HG03097 (cell line): ENCODE measurements around the gene KIAA1328.
A peak's percentile ranks its signal among the peaks of the same experiment; 100 is the strongest.
"Not testable (repeated sequence)": the region's sequence is repeated elsewhere in the genome, so short reads cannot be mapped to it uniquely, and the experiment has no call there.

Experiments used
- ATAC-seq: cut with Tn5 transposase; IDR thresholded peaks from one replicate; pipeline ENCODE4 v1.9.1; 2021; ENCODE audit not compliant: unreplicated experiment, low FRiP score

KIAA1328 gene

DNA sequence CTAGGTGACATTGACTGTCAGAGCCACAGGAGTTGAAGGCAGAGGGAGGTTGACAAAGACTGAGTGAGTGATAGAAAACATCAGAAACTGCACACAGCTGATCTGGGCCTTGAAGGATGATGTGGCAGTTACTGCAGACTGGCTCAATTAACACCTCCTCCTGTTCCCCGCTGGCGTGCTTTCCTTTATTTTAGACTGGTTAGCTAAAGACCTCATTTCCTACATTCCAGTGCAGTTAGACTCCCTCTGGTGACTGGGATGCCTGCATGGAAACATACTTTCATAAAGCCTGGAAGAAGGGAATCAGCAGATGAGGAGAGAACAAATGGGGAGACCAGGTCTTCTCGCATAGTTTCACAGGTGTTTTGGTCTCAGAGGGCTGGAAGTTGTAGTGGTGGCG lies 7.2 kb upstream of the KIAA1328 start:
- ATAC-seq: no peak

DNA sequence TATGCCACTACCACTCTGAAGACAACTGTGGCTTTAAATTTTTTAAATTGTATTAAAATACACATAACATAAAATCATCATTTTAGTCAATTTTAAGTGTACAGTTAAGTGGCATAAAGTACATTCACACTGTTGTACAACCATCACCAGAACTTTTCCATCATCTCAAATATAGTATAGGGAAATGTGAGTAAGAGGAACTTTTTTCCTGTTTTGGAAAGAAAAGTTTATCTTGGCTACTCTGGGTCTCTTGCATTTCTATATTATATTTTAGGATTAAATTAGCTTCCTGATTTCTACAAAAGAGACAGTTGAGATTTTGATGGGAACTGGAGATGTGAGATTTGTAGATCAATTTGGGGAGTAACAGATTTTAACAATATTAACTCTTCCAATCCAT lies 3.4 kb upstream of the KIAA1328 start:
- ATAC-seq: no peak

DNA sequence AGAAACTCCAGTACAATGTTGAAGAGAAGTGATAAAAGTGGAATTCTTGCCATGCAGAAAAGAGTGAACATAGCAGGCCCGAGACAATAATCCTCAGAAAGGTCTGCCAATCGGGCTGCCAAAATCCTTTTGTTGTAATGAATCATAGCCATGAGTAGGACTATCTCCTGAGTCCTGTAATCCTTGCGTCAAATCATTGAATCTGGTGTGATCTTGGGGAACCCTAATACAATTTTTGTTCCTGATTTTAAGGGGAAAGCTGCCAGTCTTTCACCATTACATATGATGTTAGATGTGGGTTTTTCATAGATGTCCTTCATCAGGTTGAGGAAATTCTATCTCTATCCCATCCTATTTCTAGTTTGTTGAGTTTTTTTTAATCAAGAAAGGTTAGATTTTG lies 2.4 kb upstream of the KIAA1328 start:
- ATAC-seq: no peak

DNA sequence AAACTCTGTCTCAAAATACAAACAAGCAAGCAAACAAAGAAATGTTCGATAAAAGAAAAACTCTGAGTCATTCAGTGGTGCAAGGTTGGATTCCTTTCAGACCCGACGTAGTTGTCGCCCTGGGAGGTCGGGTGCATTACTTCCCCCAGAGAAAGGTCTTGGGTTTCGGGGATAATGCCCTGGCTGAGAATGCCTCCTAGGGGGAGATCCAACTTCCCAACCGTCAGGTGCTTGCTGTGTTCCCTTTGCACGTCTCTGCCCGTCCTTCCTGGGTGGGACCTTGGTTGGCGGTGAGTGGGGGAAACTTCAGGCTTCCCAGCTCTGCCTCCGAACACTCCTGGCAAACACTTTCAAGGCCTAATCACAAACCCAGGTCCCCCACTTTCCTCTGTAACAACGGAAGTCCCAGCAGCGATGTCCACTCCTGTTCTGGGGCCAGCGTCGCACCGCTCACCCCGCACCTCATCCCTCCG lies 734 bp upstream of the KIAA1328 start:
- ATAC-seq: peak; percentile 0

DNA sequence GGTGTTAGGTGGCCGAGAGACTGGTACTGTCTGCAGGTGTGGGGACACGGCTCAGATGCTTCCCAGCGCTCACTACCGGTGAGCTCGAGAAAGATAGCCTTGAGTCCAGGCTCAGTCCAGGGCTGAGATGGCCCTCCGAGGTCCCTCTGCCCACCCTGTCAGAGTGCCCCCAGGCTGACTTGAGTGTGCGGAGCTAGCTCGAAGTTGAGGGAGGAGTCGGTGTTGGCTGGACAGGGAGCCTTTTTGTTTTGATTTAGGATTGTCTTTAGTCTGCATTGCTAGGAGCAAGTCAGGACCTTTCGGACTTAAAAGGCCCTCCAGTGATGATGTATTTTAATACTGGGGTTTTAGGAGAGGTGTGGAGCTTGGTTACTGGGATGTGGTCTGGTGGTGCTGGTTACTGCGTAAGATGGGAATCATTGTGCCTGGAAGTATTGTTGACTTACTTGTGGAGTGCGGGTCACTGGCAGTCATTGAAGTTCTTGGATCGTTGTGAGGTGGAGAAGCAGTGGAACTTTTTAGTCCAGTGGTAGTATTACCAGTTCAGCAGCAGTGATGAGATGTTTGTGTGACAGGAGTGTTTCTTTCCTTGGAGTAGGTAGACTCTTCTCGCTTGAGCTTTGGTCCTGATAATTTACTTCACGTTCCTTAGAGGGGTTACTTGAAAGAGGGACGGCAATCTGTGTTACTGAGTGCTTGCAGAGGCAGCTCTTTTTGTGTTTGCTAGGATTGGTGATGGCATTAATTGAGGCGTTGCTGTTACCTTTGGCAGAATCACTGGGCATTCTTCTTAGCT lies 633 bp downstream of the KIAA1328 start:
- no peak for ATAC-seq

DNA sequence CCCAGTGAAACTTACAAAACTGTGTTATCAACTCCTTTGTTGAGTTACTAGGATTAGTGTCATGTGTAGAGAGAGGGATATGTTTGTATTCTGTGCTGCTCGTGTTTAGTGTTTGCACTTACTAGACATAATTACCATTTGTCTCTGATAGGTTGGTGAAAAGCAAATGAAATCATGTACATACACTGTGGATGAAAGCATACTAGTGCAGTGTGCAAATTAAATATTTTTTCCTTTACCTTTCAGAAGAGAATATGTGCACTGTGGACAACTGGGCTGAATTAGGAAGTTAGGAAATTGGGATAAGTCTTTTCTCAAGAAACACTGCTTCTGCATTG lies 1.2 kb downstream of the KIAA1328 start:
- no peak for ATAC-seq

DNA sequence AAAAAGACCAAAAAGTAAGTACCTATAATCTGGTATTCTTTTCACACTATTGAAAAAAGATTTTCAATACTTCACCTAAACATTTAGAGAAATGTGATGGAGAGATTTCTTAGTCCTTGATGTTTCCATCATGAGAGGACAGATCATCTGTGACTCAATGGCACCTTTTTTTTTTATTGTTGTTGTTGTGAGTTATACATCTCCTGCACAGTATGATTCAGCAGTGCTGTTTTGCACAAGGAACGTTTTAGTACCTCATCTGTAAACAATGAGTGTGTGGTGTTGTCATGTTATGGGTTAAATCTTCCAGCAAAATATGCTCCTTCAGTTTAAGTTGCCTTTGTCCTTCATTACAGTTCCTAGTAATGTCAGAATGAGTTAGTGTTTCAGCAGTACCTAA lies 2.2 kb downstream of the KIAA1328 start:
- no peak for ATAC-seq

DNA sequence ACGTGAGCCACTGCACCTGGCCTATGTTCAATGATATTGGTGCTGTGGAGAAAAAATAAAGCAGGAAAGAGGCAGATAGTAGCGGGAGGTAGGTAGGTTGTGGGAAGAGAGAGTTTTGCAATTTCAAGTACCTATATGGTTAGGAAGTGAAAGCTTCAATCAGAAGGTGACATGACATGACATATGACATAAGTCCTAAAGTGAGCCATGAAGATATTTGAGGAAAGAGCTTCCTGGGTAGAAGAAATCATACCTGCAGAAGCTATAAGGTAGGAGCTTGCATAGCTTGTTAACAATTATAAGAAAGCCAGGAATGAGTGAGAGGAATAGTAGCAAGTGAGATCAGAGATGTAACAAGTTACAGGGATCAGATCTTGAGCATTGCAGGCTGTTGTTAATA lies 4.2 kb downstream of the KIAA1328 start:
- no peak for ATAC-seq

DNA sequence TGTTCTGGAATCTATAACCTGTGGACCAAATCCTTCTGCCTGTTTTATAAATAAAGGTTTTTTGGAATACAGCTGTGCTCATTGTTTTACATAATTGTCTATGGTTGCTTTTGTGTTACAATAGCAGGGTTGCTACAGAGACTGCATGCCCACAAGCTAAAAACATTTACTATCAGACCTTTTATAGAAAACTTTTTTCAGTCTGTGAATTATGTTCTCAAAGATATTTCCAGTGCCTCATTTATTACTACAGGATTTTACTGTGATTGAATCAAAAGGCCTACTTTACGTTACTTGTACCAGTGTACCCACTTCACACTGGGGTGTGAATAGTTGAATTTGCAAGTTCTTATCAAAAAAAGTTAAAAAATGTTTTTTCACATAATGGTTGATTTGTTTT lies 7.0 kb downstream of the KIAA1328 start:
- ATAC-seq: no peak

DNA sequence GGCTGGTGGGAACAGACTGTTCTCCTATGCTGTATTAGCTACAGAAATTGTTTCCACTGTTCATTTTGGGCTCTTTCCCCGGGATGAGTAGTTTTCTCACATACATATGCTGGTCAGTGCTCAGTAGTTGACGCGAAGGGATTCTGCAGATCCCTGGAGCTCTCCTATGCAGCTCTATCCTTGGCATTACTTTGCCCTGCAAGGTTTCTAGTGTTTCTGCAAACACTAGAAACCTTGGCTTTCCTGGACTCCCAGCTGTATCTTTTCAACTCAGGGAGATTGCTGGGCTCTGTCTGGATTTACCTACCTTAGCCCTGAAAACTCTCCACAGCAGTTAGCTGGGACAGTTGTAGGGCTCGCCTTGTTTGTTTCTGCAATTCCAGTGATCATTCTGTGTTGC lies 10.9 kb downstream of the KIAA1328 start:
- no peak for ATAC-seq

DNA sequence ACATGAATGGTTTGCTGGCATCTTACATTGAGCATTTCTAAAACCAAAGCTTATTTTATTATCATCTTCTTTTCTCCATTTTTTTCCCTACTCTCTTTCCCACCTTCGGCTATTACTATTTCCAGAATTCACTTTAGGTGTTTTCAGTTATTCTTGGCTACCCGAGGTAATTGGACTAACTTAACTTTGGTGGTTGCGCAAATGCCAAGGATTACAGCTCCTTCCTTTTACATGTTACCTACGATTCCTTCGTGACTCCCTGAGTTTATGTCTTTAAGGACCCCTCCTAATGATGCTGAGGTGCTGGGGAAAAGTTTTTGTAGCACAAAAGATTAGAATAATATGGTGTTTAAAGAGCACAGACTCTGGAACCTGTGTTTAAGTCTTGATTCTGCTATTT lies 14.3 kb downstream of the KIAA1328 start:
- no peak for ATAC-seq

DNA sequence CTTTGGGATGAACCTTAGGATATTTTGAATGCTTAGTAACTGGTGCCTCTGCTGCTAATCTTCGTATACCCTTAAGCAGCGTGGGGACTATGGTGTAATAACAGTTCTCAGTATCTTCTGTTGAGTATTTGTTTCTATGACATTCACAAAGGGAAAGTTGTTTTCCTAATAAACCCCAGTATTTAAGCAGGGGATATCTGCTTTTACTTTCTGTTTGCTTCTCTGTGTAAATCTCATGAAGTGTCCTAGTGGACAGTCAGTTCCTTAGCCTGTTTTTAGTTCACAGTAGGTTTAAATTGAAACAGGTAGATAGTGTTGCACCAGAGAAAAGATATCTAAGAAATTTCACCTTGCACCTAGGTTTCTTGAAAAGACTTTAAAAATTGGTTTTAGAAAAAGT lies 14.9 kb downstream of the KIAA1328 start:
- no peak for ATAC-seq

DNA sequence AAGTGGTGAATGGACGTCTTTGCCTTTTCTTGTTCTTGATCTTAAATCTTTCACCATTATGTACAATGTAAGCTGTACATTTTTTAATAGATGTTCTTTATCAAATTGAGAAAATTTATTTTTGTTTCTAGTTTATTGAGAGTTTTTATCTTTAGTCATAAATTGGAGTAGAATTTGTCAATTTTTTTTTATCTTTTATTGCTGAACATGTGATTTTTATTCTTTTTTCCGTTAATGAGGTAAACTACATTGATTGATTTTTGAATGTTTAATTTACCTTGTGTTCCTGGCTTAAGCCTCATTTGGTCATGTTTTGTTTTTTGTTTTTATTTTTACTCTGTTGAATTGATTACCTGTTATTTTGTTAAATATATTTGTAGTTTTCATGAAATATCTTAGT lies 19.7 kb downstream of the KIAA1328 start:
- no peak for ATAC-seq

DNA sequence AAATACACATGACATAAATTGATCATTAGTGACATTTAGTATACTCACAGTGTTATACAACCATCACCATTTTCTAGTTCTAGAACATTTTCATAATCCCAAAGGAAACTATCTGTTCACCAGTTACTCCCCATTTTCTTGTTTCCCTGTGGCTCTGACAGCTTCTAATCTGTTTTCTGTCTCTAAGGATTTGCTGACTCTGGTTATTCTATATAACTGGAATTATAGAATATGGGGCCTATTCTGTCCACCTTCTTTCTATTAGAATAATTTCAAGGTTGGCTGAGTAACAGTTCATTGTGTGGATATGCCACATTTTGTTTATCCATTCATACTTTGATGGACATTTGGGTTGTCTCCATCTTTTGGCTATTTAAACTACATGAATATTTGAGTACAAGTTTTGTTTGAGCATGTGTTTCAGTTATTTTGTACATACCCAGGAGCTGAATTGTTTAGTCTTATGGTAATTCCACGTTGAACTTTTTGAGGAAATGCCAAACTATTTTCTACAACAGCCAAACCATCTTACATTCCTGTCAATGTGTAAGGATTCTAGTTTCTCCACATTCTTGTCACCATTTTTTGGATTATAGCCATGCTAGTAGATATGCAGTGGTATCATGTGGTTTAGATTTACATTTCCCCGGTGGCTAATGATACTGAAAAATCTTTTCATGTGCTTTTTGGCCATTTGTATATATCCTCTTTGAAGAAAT lies 20.5 kb downstream of the KIAA1328 start:
- ATAC-seq: no peak

DNA sequence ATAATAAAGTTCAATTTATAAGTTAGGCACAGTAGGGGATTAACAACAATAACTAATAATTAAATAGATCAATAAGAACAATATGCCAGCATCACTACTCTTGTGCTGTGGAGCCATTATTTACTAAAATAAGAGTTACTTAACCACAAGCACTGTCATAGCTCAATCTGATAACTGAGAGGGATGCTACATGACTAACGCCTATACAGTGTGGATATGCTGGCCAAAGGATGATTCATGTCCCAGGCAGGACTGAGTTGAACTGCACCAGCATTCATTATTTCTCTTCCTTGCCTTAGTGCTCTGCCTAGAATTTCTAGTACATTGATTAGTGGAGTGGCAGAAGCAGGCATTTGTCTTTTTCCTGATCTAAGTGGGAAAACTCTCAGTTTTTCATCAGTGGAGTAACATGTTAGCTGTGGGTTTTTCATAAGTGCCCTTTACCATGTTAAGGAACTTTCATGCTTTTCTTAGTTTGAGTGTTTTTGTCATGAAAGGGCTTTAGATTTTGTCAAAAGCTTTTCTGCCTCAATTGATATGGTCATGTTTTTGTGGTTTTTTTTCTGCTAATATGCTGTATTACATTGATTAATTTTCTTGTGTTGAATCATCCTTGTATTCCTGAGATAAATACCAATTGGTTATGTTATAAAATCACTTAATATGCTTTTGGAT lies 21.7 kb downstream of the KIAA1328 start:
- ATAC-seq: no peak

DNA sequence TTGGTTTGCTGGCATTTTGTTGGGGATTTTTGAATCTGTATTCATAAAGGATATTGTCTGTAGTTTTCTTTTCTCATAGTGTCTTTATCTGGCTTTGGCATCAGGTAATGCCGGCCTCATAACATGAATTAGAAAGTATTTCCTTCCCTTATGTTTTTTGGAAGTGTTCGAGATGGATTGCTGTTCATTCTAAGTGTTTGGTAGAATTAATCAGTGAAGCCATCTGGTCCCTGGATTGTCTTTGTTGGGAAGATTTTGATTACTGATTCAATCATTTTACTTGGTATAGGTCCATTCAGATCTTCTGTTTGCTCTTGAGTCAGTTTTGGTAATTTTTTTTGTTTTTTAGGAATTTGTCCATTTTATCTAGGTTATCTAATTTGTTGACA lies 22.3 kb downstream of the KIAA1328 start:
- ATAC-seq: no peak

DNA sequence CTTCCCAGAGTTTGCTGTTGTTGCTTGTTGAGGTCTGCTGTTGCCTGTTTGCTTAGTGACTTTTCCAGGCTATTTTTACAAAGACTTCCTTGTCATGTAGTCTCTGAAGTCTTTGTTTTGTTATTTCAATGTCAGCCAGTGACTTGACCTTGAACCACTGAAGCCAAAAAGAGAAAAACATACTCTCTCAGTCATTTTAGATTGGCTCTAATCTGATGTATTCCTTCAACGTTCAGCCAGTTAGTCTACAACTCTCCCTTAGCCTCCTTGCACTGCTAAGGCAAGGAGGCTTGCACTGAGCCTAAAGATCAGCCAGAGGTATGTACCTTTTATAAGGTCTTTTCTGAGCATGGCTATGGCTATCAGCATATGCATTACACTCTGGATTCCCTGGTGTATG lies 27.9 kb downstream of the KIAA1328 start:
- ATAC-seq: no peak

DNA sequence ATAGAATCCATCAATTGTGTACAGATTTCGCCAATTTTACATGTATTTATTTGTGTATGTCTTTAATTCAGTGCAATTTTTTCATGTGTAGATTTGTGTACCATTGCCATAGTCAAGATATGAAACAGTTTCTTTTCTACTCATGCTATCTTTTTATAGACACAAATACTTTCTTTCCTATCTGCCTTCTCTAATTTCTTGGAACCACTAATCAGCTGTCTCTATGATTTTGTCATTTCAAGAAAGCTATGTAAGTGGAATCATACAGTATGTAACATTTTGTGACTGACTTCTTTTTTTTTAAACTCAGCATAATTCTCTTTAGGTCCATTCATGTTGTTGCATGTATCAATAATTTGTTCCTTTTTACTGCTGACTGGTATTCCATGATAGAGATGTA lies 33.3 kb downstream of the KIAA1328 start:
- ATAC-seq: no peak

DNA sequence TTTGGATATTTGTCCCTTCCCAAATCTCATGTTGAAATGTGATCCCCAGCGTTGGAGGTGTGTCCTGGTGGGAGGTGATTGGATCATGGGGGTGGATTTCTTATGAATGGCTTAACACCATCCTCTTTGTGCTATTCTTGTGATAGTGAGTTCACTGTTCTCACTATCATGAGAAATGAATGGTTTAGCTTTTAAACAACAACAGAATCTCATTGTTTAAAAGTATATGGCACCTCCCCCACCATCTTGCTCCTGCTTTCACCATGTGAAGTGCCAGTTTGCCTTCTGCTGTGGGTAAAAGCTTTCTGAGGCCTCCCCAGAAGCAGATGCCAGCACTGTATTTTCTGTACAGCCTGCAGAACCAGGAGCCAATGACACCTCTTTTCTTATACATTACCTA lies 38.1 kb downstream of the KIAA1328 start:
- no peak for ATAC-seq

DNA sequence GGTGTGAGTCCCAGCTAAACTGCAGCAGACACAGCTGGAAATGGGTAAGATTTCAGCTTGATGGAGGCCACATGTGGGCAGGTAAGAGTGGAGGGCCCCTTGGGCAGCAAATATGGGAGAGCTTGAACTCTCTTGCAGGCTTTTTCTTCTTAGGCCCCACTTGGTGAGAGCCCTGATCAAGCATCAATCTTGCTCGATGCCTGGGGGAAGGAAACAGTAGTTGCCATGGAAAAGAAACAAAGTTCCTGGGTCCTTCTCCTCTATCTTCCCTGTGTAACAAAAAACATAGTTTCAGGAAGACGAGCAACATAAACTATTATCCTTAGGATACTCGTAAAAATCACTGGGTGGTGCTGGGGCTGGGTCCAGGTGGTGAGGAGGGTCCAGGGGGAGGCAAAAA lies 42.9 kb downstream of the KIAA1328 start:
- ATAC-seq: no peak

DNA sequence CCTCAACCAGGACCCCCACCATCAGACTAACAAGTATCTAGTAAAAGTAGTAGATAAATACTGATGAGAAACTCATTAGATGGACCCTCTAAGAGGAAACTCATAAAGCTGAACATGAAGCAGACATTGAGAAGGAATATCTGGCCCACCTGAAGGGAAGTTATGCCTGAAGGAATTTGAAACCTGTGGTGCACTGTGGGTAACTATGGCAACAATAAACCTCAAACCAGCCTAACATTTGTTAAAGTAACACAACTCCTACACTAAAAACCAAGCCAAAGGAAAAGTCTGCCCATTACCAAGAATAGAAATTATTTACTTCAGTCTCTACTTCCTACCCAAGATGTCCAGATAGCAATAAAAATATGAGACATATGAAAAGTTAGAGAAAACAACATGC lies 43.4 kb downstream of the KIAA1328 start:
- no peak for ATAC-seq

DNA sequence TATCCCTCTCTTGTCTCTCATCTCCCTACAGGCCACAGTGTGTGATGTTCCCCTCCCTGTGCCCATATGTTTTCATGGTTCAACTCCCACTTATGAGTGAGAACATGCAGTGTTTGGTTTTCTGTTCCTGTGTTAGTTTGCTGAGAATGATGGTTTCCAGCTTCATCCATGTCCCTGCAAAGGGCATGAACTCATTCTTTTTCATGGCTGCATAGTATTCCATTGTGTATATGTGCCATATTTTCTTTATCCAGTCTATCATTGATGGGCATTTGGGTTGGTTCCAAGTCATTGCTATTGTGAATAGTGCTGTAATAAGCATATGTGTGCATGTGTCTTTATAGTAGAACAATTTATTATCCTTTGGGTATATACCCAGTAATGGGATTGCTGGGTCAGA lies 44.9 kb downstream of the KIAA1328 start:
- ATAC-seq: not testable (repeated sequence)
